Chondrocyte (in vitro differentiated cells): ENCODE results near the gene CYP3A7. TPM values are rescaled to one million over a fixed set of nuclear protein-coding genes. Genes with fewer than 3 reads are reported as not detected.
"Not testable (repeated sequence)": the region's sequence is repeated elsewhere in the genome, so short reads cannot be mapped to it uniquely, and the experiment has no call there.

Experiments
- DNase-seq: peaks from one replicate; pipeline ENCODE4 v3.0.0; 2021; ENCODE audit warnings: mixed read lengths, low spot score
- H3K27ac Mint-ChIP-seq: one replicate; pipeline ENCODE4 v1.8.0; 2021; ENCODE audit warnings: mild to moderate bottlenecking, moderate library complexity, mixed read lengths; ENCODE audit not compliant: unreplicated experiment
- H3K27me3 Mint-ChIP-seq: 2 replicates; pipeline ENCODE4 v1.8.0; 2021; ENCODE audit warnings: low read depth, mixed read lengths
- H3K36me3 Mint-ChIP-seq: 2 replicates; pipeline ENCODE4 v1.8.0; 2021; ENCODE audit warnings: low read depth, mixed read lengths
- H3K4me1 Mint-ChIP-seq: 2 replicates; pipeline ENCODE4 v1.8.0; 2021; ENCODE audit warnings: low read depth, mild to moderate bottlenecking, mixed read lengths
- H3K4me3 Mint-ChIP-seq: one replicate; pipeline ENCODE4 v1.8.0; 2021; ENCODE audit warnings: mild to moderate bottlenecking, moderate library complexity, mixed read lengths; ENCODE audit not compliant: unreplicated experiment
- H3K9me3 Mint-ChIP-seq: 2 replicates; pipeline ENCODE4 v1.8.0; 2021; ENCODE audit warnings: low read depth, mixed read lengths
- CTCF ChIP-seq: fragments of 200-600 bp; sonication (generic); IDR thresholded peaks from 2 replicates; pipeline ENCODE4 v1.5.0; 2021; ENCODE audit warnings: antibody characterized with exemption, mild to moderate bottlenecking, moderate library complexity
- total RNA-seq: library from RNA; stranded (reverse); gene quantifications from 3 replicates; pipeline ENCODE4 v1.2.1, GENCODE V29; 2021

Gene CYP3A7
- total RNA-seq, 1 donor from 2014 or later, result not detected

GRCh38 chr7:99693427-99694200 lies 41.4 kb downstream of the CYP3A7 start:
- DNase-seq, result no peak
- Mint-ChIP-seq H3K9me3 (peaks cover 18% of the 10 kb centered on the region), H3K27ac (no peak overlapping the region)

GRCh38 chr7:99693100-99693426 lies 41.9 kb downstream of the CYP3A7 start:
- Mint-ChIP-seq H3K36me3 (peaks cover 4% of the 10 kb centered on the region), H3K27me3 (peaks cover 2% of the 10 kb centered on the region), H3K4me1 (no peaks in the 10 kb centered on the region), H3K27ac (no peak overlapping the region), H3K4me3 (no peak overlapping the region), H3K9me3 (peaks cover 18% of the 10 kb centered on the region)
- no peak for TF ChIP-seq CTCF
- no peak for DNase-seq

More at GRCh38 chr7:99693427-99694200, 41.4 kb downstream of the CYP3A7 start:
- Mint-ChIP-seq H3K4me3 (no peak overlapping the region), H3K36me3 (peaks cover 4% of the 10 kb centered on the region), H3K4me1 (no peaks in the 10 kb centered on the region), H3K27me3 (peaks cover 2% of the 10 kb centered on the region)
- TF ChIP-seq CTCF, result no peak

- H3K36me3 Mint-ChIP-seq, H3K27me3 Mint-ChIP-seq, DNase-seq, H3K4me1 Mint-ChIP-seq, H3K27ac Mint-ChIP-seq, H3K4me3 Mint-ChIP-seq: not testable (repeated sequence)
- H3K9me3 Mint-ChIP-seq, result peaks cover 19% of the 10 kb centered on the region
Observed at GRCh38 chr7:99692563-99692962, 42.4 kb downstream of the CYP3A7 start.

GRCh38 chr7:99691658-99692057 lies 43.3 kb downstream of the CYP3A7 start:
- peaks cover 25% of the 10 kb centered on the region for H3K9me3 Mint-ChIP-seq
- not testable (repeated sequence) for DNase-seq, H3K27ac Mint-ChIP-seq, H3K4me3 Mint-ChIP-seq, H3K4me1 Mint-ChIP-seq, H3K27me3 Mint-ChIP-seq, H3K36me3 Mint-ChIP-seq

GRCh38 chr7:99690918-99691317 lies 44.1 kb downstream of the CYP3A7 start:
- not testable (repeated sequence) for H3K4me3 Mint-ChIP-seq, DNase-seq, H3K27ac Mint-ChIP-seq, H3K27me3 Mint-ChIP-seq, H3K36me3 Mint-ChIP-seq, H3K4me1 Mint-ChIP-seq
- peaks cover 25% of the 10 kb centered on the region for H3K9me3 Mint-ChIP-seq

- H3K27me3 Mint-ChIP-seq, H3K27ac Mint-ChIP-seq, DNase-seq, H3K4me3 Mint-ChIP-seq, H3K4me1 Mint-ChIP-seq: not testable (repeated sequence)
- Mint-ChIP-seq H3K36me3 (peaks cover 11% of the 10 kb centered on the region), H3K9me3 (peaks cover 43% of the 10 kb centered on the region)
Observed at GRCh38 chr7:99685871-99686608, 49.0 kb downstream of the CYP3A7 start.

GRCh38 chr7:99685129-99685758 lies 49.8 kb downstream of the CYP3A7 start:
- no peak overlapping the region for H3K4me3 Mint-ChIP-seq
- H3K27ac Mint-ChIP-seq, result no peak overlapping the region
- TF ChIP-seq CTCF, result no peak
- H3K4me1 Mint-ChIP-seq, result no peaks in the 10 kb centered on the region
- H3K36me3 Mint-ChIP-seq, result peaks cover 12% of the 10 kb centered on the region
- no peak for DNase-seq
- H3K27me3 Mint-ChIP-seq, result peaks cover 4% of the 10 kb centered on the region
- peaks cover 50% of the 10 kb centered on the region for H3K9me3 Mint-ChIP-seq
